Sigmoid colon (tissue), 4 donors: ENCODE measurements around the gene CASP9.
"Not testable (repeated sequence)": the region's sequence is repeated elsewhere in the genome, so short reads cannot be mapped to it uniquely, and the experiment has no call there.

Experiments used
- POLR2A ChIP-seq, 2 donors: fragments of 450-650 bp; IDR thresholded peaks; one replicate each; pipeline ENCODE4 v1.6.1; 2016; ENCODE audit warnings: antibody characterized with exemption in 2 of 2, mild to moderate bottlenecking in 2 of 2, moderate library complexity in 2 of 2
- POLR2AphosphoS5 ChIP-seq, 4 donors: sonication (generic); formaldehyde crosslinking; IDR thresholded peaks; one replicate each; pipeline ENCODE4 v1.6.1; 2017; ENCODE audit warnings: antibody characterized with exemption in 4 of 4

DNA sequence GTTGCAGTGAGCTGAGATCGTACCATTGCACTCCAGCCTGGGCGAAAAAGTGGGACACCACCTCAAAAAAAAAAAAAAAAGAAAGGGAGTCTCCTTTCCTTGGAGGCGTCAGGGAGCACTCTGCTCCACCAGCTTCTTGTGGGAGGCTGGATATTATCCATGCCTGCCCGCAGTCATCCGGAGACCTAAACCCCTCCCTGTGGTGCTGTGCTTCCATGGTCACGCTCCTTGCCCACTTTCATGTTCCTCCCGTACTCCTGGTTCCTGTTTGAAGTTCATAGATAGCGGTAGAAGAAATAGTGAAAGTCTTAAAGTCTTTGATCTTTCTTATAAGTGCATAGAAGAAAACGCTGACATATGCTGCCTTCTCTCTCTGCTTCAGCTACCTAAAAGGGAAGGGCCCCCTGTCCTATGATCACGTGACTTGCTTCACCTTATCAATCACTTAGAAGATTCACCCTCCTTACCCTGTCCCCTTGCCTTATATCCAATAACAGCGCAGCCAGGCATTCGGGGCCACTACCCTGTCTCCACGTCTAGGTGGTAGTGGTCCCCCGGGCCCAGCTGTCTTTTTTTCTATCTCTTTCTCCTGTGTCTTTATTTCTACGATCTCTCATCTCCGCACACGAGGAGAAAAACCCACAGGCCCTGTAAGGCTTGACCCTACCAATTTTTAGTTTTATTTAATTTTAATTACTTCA lies 2.7 kb downstream of the CASP9 start:
- not testable (repeated sequence) for TF ChIP-seq POLR2AphosphoS5, POLR2A (IDR thresholded peaks at IDR 0.05)
